MCF 10A (cell line): Measurements from ENCODE around the gene C9orf72. TPM values are rescaled to one million over a fixed set of nuclear protein-coding genes. Genes with fewer than 3 reads are reported as not detected.
"Not testable (repeated sequence)": the region's sequence is repeated elsewhere in the genome, so short reads cannot be mapped to it uniquely, and the experiment has no call there.

Source experiments
- BruUV-seq: library from RNA; stranded (reverse); fragments of 400-500 nt; replicated peaks from 2 replicates; lab custom pipeline; 2021; lab: Mats Ljungman, UMichigan
- CTCF ChIA-PET: fragments of 300-600 bp; sonication (Branson Sonifier 250); formaldehyde crosslinking; extraction: SDS; loops from one replicate; lab custom pipeline; 2021; ENCODE audit warnings: antibody characterized with exemption, inconsistent platforms; lab: Yijun Ruan, JAX
- POLR2A ChIA-PET: fragments of 300-600, 350-650 bp; sonication (Branson Sonifier 250); formaldehyde crosslinking; extraction: SDS; loops from one replicate; lab custom pipeline; 2020; ENCODE audit warnings: antibody characterized with exemption, inconsistent platforms; lab: Yijun Ruan, JAX
- DNase-seq: peaks from one replicate; pipeline ENCODE4 v3.0.0-alpha.2; 2018; ENCODE audit not compliant: unreplicated experiment
- H3K27ac Mint-ChIP-seq: one replicate; pipeline ENCODE4 v1.8.0; 2022; ENCODE audit warnings: mild to moderate bottlenecking, low read depth, mixed read lengths; ENCODE audit not compliant: unreplicated experiment
- H3K27me3 Mint-ChIP-seq: one replicate; pipeline ENCODE4 v1.8.0; 2022; ENCODE audit warnings: mixed read lengths; ENCODE audit not compliant: insufficient read depth, unreplicated experiment
- H3K36me3 Mint-ChIP-seq: one replicate; pipeline ENCODE4 v1.8.0; 2022; ENCODE audit warnings: mild to moderate bottlenecking, moderate library complexity, mixed read lengths; ENCODE audit not compliant: insufficient read depth, unreplicated experiment
- H3K4me1 Mint-ChIP-seq: one replicate; pipeline ENCODE4 v1.8.0; 2022; ENCODE audit warnings: mixed read lengths; ENCODE audit not compliant: insufficient read depth, unreplicated experiment
- H3K4me3 Mint-ChIP-seq: one replicate; pipeline ENCODE4 v1.8.0; 2022; ENCODE audit warnings: mild to moderate bottlenecking, moderate library complexity, mixed read lengths; ENCODE audit not compliant: unreplicated experiment
- H3K9me3 Mint-ChIP-seq: one replicate; pipeline ENCODE4 v1.8.0; 2022; ENCODE audit warnings: mixed read lengths; ENCODE audit not compliant: unreplicated experiment
- CTCF ChIP-seq: fragments of 200-600 bp; IDR thresholded peaks from one replicate; pipeline ENCODE4 v1.8.0; 2022; ENCODE audit warnings: antibody characterized with exemption, mild to moderate bottlenecking; ENCODE audit not compliant: unreplicated experiment
- intact Hi-C: fragments of 100-400 bp; cut with micrococcal nuclease; formaldehyde crosslinking; loops from 2 replicates; pipeline ENCODE4 v1.14.1; 2022
- total RNA-seq: library from RNA; stranded (reverse); gene quantifications from 2 replicates; pipeline ENCODE4 v1.2.3, GENCODE V29; 2022

The C9orf72 gene
- total RNA-seq, 1 experiment from 2014 or later: 10.0 TPM

GRCh38 chr9:27505744-27506161 lies 67.5 kb downstream of the C9orf72 start:
- BruUV-seq: no TSS peak
- TF ChIP-seq CTCF: no peak
- H3K4me1 Mint-ChIP-seq: peaks cover 27% of the 10 kb centered on the region
- no peaks in the 10 kb centered on the region for H3K9me3 Mint-ChIP-seq
- H3K36me3 Mint-ChIP-seq: no peaks in the 10 kb centered on the region
- POLR2A ChIA-PET: interaction anchor here (0.7 to 1.6 kb wide), 7 partner anchors 9 to 597 kb away, joined by 3 to 10 read pairs (median 3); no protein-coding TSS in a partner anchor
- CTCF ChIA-PET: interaction anchor here (0.6 to 1.1 kb wide), 5 partner anchors 19 to 473 kb away, joined by 3 to 4 read pairs (median 3); no protein-coding TSS in a partner anchor
- DNase-seq: peak; percentile 51
- intact Hi-C loops: no loop called here
- H3K27ac Mint-ChIP-seq: peak overlapping the region; percentile 5
- no peaks in the 10 kb centered on the region for H3K27me3 Mint-ChIP-seq
- peak overlapping the region; percentile 16 for H3K4me3 Mint-ChIP-seq

DNA sequence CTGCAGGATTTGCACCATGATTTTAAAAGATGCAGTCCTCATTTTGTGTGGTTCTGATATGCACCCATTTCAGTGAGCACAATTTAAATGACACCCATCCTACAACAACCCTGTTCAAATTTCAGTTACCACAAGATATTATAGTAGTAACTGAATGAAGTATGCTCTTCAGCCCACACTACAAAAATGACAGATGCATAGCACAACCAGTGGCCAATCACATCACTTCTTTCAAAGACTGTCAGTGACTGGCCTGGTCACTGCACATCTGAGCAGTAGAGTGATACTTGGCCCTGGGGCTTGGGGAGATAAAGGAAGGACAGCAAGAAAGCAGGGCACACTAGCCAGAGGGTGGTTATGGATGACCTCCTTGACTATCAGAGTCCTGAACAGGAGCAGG lies 69.0 kb downstream of the C9orf72 start:
- BruUV-seq: no TSS peak
- Mint-ChIP-seq H3K27ac (no peak overlapping the region), H3K36me3 (no peaks in the 10 kb centered on the region), H3K4me1 (peaks cover 23% of the 10 kb centered on the region), H3K27me3 (no peaks in the 10 kb centered on the region), H3K4me3 (no peak overlapping the region), H3K9me3 (no peaks in the 10 kb centered on the region)
- intact Hi-C loops: no loop called here
- CTCF ChIA-PET: interaction anchor here (0.9 to 1.2 kb wide), 2 partner anchors 10 to 11 kb away, joined by 3 read pairs; no protein-coding TSS in a partner anchor
- no peak for DNase-seq
- no peak for TF ChIP-seq CTCF
- POLR2A ChIA-PET: no interaction called here

- DNase-seq: no peak
- CTCF ChIA-PET: no interaction called here
- H3K36me3 Mint-ChIP-seq: no peaks in the 10 kb centered on the region
- BruUV-seq: no TSS peak
- H3K4me3 Mint-ChIP-seq: no peak overlapping the region
- H3K27me3 Mint-ChIP-seq: no peaks in the 10 kb centered on the region
- H3K4me1 Mint-ChIP-seq: peaks cover 23% of the 10 kb centered on the region
- intact Hi-C loops: no loop called here
- POLR2A ChIA-PET: interaction anchor here (0.6 kb wide), 1 partner anchor 9 kb away, joined by 3 read pairs; no protein-coding TSS in a partner anchor
- H3K27ac Mint-ChIP-seq: no peak overlapping the region
- no peaks in the 10 kb centered on the region for H3K9me3 Mint-ChIP-seq
- TF ChIP-seq CTCF: no peak
Measured at GRCh38 chr9:27503623-27504022, 69.7 kb downstream of the C9orf72 start.

DNA sequence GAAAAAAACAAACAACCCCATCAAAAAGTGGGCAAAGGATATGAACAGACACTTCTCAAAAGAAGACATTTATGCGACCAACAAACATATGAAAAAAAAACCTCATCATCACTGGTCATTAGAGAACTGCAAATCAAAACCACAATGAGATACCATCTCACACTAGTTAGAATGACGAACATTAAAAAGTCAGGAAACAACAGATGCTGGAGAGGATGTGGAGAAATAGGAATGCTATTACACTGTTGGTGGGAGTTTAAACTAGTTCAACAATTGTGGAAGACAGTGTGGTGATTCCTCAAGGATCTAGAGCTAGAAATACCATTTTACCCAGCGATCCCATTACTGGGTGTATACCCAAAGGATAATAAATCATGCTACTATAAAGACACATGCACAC lies 72.4 kb downstream of the C9orf72 start:
- H3K4me1 Mint-ChIP-seq: peaks cover 28% of the 10 kb centered on the region
- DNase-seq, H3K9me3 Mint-ChIP-seq, H3K27me3 Mint-ChIP-seq, intact Hi-C loops, H3K4me3 Mint-ChIP-seq, H3K27ac Mint-ChIP-seq, BruUV-seq, H3K36me3 Mint-ChIP-seq: not testable (repeated sequence)
- ChIA-PET POLR2A (interaction anchor here (0.6 to 1.4 kb wide), 4 partner anchors 19 to 129 kb away, joined by 3 to 5 read pairs (median 4); no protein-coding TSS in a partner anchor), CTCF (interaction anchor here (0.7 kb wide), 1 partner anchor 32 kb away, joined by 3 read pairs; no protein-coding TSS in a partner anchor)
